SK-N-SH treated with all-trans-retinoic acid at 6 μM for 48 hours (cell line): ENCODE measurements around the gene SCAP.

Experiments used
- ARNTL ChIP-seq: fragments of 450-650 bp; formaldehyde crosslinking; IDR thresholded peaks from 2 replicates; pipeline ENCODE4 v1.5.0; 2020; ENCODE audit warnings: low read depth, mild to moderate bottlenecking, moderate library complexity, borderline replicate concordance
- ISL1 ChIP-seq: fragments of 250-450 bp; sonication (Bioruptor Pico); IDR thresholded peaks from 2 replicates; pipeline ENCODE4 v2.1.2; 2022; ENCODE audit warnings: mild to moderate bottlenecking, moderate library complexity
- RARB ChIP-seq: fragments of 250-450 bp; sonication (Bioruptor Pico); IDR thresholded peaks from 2 replicates; pipeline ENCODE4 v1.8.0; 2021; ENCODE audit warnings: mild to moderate bottlenecking, moderate library complexity
- TOX ChIP-seq: fragments of 250-450 bp; sonication (Bioruptor Pico); IDR thresholded peaks from 2 replicates; pipeline ENCODE4 v1.8.0; 2021; ENCODE audit warnings: mild to moderate bottlenecking, moderate library complexity, borderline replicate concordance
- ZNF8 ChIP-seq: fragments of 450-650 bp; formaldehyde crosslinking; IDR thresholded peaks from 2 replicates; pipeline ENCODE4 v1.5.0; 2020; ENCODE audit warnings: mild to moderate bottlenecking, moderate library complexity
- TF ChIP-seq, protein P1 (sequence below): fragments of 250-450 bp; sonication (Bioruptor Pico); IDR thresholded peaks from 2 replicates; pipeline ENCODE4 v1.5.1; 2020; ENCODE audit warnings: low read depth, mild to moderate bottlenecking, moderate library complexity
- TF ChIP-seq, protein P2 (sequence below): fragments of 250-450 bp; sonication (Bioruptor Pico); IDR thresholded peaks from 2 replicates; pipeline ENCODE4 v1.5.0; 2020; ENCODE audit warnings: mild to moderate bottlenecking, moderate library complexity

DNA sequence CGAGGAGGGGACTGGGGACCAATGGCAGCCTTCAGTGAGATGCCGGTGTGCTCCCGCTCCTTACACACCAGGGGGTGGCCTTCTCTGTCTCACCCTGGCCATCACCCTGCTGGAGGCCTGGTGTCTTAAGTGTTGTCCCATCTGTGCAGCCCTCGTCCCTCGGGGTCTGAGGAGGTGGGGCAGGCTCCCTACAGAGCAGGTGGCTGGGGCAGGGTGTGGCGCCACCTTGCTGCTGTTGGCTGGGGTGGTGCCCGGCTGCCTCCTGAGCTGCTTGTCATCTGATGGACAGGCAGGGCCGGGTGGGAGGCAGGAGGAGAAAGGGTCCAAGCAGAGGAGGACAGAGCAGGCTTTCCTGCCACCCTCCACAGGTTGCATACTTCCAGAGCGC is 69.0 kb downstream of the SCAP start:
- TF ChIP-seq ISL1 (CRISPR knock-in tag) (no peak), ZNF8 (no peak), ARNTL (no peak), RARB (CRISPR knock-in tag) (no peak), TOX (CRISPR knock-in tag) (no peak)
- TF ChIP-seq, protein P1, sequence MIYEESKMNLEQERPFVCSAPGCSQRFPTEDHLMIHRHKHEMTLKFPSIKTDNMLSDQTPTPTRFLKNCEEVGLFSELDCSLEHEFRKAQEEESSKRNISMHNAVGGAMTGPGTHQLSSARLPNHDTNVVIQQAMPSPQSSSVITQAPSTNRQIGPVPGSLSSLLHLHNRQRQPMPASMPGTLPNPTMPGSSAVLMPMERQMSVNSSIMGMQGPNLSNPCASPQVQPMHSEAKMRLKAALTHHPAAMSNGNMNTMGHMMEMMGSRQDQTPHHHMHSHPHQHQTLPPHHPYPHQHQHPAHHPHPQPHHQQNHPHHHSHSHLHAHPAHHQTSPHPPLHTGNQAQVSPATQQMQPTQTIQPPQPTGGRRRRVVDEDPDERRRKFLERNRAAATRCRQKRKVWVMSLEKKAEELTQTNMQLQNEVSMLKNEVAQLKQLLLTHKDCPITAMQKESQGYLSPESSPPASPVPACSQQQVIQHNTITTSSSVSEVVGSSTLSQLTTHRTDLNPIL = no peak
- TF ChIP-seq, protein P2, sequence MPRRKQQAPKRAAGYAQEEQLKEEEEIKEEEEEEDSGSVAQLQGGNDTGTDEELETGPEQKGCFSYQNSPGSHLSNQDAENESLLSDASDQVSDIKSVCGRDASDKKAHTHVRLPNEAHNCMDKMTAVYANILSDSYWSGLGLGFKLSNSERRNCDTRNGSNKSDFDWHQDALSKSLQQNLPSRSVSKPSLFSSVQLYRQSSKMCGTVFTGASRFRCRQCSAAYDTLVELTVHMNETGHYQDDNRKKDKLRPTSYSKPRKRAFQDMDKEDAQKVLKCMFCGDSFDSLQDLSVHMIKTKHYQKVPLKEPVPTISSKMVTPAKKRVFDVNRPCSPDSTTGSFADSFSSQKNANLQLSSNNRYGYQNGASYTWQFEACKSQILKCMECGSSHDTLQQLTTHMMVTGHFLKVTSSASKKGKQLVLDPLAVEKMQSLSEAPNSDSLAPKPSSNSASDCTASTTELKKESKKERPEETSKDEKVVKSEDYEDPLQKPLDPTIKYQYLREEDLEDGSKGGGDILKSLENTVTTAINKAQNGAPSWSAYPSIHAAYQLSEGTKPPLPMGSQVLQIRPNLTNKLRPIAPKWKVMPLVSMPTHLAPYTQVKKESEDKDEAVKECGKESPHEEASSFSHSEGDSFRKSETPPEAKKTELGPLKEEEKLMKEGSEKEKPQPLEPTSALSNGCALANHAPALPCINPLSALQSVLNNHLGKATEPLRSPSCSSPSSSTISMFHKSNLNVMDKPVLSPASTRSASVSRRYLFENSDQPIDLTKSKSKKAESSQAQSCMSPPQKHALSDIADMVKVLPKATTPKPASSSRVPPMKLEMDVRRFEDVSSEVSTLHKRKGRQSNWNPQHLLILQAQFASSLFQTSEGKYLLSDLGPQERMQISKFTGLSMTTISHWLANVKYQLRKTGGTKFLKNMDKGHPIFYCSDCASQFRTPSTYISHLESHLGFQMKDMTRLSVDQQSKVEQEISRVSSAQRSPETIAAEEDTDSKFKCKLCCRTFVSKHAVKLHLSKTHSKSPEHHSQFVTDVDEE (CRISPR knock-in tag) = no peak
